ENCODE results near the gene ZDHHC12.

DNA sequence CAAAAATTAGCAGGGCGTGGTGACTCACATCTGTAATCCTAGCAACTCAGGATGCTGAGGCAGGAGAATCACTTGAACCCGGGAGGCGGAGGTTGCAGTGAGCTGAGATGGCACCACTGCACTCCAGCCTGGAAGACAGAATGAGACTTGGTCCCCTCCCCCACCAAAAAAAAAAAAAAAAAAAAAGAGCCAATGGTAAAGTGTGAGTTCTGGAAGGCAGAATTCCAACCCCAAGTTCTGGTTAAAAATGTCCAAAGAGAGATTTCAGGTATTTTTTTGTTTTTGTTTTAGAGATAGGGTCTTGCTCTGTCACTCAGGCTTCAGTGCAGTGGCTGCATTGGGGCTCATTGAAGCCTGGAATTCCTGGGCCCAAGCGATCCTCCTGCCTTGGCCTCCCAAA, 36.5 kb downstream of the ZDHHC12 start:
- TF ChIP-seq, protein P1, sequence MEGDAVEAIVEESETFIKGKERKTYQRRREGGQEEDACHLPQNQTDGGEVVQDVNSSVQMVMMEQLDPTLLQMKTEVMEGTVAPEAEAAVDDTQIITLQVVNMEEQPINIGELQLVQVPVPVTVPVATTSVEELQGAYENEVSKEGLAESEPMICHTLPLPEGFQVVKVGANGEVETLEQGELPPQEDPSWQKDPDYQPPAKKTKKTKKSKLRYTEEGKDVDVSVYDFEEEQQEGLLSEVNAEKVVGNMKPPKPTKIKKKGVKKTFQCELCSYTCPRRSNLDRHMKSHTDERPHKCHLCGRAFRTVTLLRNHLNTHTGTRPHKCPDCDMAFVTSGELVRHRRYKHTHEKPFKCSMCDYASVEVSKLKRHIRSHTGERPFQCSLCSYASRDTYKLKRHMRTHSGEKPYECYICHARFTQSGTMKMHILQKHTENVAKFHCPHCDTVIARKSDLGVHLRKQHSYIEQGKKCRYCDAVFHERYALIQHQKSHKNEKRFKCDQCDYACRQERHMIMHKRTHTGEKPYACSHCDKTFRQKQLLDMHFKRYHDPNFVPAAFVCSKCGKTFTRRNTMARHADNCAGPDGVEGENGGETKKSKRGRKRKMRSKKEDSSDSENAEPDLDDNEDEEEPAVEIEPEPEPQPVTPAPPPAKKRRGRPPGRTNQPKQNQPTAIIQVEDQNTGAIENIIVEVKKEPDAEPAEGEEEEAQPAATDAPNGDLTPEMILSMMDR (IDR thresholded peaks at IDR 0.05): no peak
- no peak for TF ChIP-seq POLR2A (IDR thresholded peaks at IDR 0.05)

Data from esophagus squamous epithelium (tissue), 4 donors.